H7 (cell line): ENCODE results near the gene EPC2. TPM values are rescaled to one million over a fixed set of nuclear protein-coding genes. Genes with fewer than 3 reads are reported as not detected.
"Not testable (repeated sequence)": the region's sequence is repeated elsewhere in the genome, so short reads cannot be mapped to it uniquely, and the experiment has no call there.

Experiments used
- DNase-seq: peaks from one replicate; pipeline ENCODE4 v3.0.0; 2012
- H3K27me3 ChIP-seq: 2 replicates; pipeline ENCODE4 v1.6.0; 2011; ENCODE audit warnings: mild to moderate bottlenecking, low read length; ENCODE audit not compliant: control insufficient read depth, insufficient read depth
- H3K36me3 ChIP-seq: replicated peaks from 2 replicates; pipeline ENCODE4 v1.5.1; 2011; ENCODE audit warnings: low read length; ENCODE audit not compliant: control insufficient read depth, insufficient read depth
- H3K4me3 ChIP-seq: 2 replicates; pipeline ENCODE4 v1.5.1; 2011; ENCODE audit warnings: low read depth, mild to moderate bottlenecking, control low read depth, low read length, moderate library complexity; ENCODE audit not compliant: insufficient read depth
- total RNA-seq: library from RNA; depleted of rRNA; stranded (reverse); fragments of >200 nt; shearing (Covaris generic); gene quantifications from 2 replicates; pipeline ENCODE4 v1.2.3, GENCODE V29; 2014

The EPC2 gene
- total RNA-seq, 1 experiment from 2014 or later = 9.5 TPM

GRCh38 chr2:148649936-148650335 lies 5.4 kb downstream of the EPC2 start:
- no peaks in the 10 kb centered on the region for H3K27me3 ChIP-seq
- no peak for DNase-seq
- no peak overlapping the region for H3K4me3 ChIP-seq
- no peaks in the 10 kb centered on the region for H3K36me3 ChIP-seq

- no peaks in the 10 kb centered on the region for H3K27me3 ChIP-seq
- no peak overlapping the region for H3K4me3 ChIP-seq
- no peaks in the 10 kb centered on the region for H3K36me3 ChIP-seq
- no peak for DNase-seq
Observed at GRCh38 chr2:148650881-148651280, 6.3 kb downstream of the EPC2 start.

DNA sequence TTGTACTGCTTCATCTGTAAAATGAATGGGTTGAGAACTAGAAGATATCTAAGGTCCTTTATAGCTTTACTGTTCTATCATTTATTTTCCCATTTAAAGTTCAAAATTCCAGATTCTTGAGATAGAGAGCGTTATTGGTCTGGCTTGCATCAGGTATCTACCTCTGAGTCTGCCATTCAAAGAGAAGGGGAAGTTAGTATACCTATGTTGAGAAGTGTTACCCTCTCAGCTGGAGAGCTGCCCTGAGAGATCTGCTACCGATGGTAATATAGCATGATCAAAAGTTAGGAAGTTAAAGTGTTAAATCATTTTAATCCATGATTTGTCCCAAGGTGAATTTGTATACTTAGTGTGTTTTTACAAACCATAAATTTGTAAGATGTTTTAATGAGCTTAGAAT lies 7.4 kb downstream of the EPC2 start:
- Histone ChIP-seq H3K27me3 (no peaks in the 10 kb centered on the region), H3K36me3 (no peaks in the 10 kb centered on the region), H3K4me3 (no peak overlapping the region)
- no peak for DNase-seq

- DNase-seq = no peak
- no peaks in the 10 kb centered on the region for H3K36me3 ChIP-seq
- no peaks in the 10 kb centered on the region for H3K27me3 ChIP-seq
- H3K4me3 ChIP-seq = no peak overlapping the region
Observed at GRCh38 chr2:148653437-148653836, 8.9 kb downstream of the EPC2 start.

DNA sequence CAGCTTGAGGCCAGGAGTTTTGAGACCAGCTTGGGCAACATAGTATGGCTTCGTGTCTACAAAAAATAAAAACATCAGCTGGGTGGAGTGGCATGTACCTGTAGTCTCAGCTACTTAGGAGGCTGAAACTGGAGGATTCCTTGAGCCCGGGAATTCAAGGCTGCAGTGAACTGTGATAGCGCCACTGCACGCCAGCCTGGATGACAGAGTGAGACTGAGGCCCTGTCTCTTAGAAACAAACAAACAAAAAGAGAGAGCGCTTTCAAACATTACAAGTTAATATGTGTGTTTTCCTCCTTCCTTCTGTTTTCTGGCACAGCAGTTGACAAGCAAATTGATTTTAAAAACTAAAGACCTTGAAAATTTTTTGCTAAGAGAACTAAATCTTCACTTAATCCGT lies 9.9 kb downstream of the EPC2 start:
- no peak for DNase-seq
- Histone ChIP-seq H3K4me3 (no peak overlapping the region), H3K27me3 (no peaks in the 10 kb centered on the region), H3K36me3 (no peaks in the 10 kb centered on the region)

DNA sequence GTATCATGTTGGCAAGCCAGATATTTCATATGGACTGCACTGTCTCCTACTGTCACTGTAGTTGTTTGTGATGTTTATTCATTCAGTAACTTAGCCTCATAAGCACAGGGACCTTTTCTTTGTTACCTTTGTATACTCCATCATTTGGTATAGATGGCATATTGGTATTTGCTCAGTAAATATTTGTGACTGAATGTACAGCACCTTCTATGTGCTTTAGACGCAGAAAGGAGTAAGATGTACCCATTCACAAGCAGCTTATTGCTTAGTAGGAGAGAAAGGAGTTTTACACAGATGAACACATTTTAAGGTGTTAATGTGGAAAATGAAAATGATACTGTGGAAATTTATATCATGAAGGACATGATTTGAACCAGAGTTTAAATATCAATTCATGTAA lies 12.0 kb downstream of the EPC2 start:
- DNase-seq = no peak
- Histone ChIP-seq H3K4me3 (no peak overlapping the region), H3K27me3 (no peaks in the 10 kb centered on the region), H3K36me3 (no peaks in the 10 kb centered on the region)

GRCh38 chr2:148658807-148659722 lies 14.5 kb downstream of the EPC2 start:
- no peak overlapping the region for H3K4me3 ChIP-seq
- H3K36me3 ChIP-seq = no peaks in the 10 kb centered on the region
- DNase-seq = no peak
- no peaks in the 10 kb centered on the region for H3K27me3 ChIP-seq

- H3K27me3 ChIP-seq = no peaks in the 10 kb centered on the region
- DNase-seq = no peak
- H3K36me3 ChIP-seq = no peaks in the 10 kb centered on the region
- no peak overlapping the region for H3K4me3 ChIP-seq
Observed at GRCh38 chr2:148660999-148661398, 16.4 kb downstream of the EPC2 start.

DNA sequence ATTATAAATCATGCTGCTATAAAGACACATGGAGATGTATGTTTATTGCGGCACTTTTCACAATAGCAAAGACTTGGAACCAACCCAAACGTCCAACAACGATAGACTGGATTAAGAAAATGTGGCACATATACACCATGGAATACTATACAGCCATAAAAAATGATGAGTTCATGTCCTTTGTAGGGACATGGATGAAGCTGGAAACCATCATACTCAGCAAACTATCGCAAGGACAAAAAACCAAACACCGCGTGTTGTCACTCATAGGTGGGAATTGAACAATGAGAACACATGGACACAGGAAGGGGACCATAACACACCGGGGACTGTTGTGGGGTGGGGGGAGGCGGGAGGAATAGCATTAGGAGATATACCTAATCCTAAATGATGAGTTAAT lies 17.8 kb downstream of the EPC2 start:
- DNase-seq, H3K4me3 ChIP-seq, H3K36me3 ChIP-seq, H3K27me3 ChIP-seq: not testable (repeated sequence)

GRCh38 chr2:148664229-148664628 lies 19.7 kb downstream of the EPC2 start:
- no peak overlapping the region for H3K4me3 ChIP-seq
- H3K36me3 ChIP-seq = no peaks in the 10 kb centered on the region
- DNase-seq = no peak
- H3K27me3 ChIP-seq = no peaks in the 10 kb centered on the region

GRCh38 chr2:148666555-148666954 lies 22.0 kb downstream of the EPC2 start:
- H3K27me3 ChIP-seq = no peaks in the 10 kb centered on the region
- no peak overlapping the region for H3K4me3 ChIP-seq
- DNase-seq = no peak
- no peaks in the 10 kb centered on the region for H3K36me3 ChIP-seq

- DNase-seq = no peak
- H3K36me3 ChIP-seq = no peaks in the 10 kb centered on the region
- no peaks in the 10 kb centered on the region for H3K27me3 ChIP-seq
- H3K4me3 ChIP-seq = no peak overlapping the region
Observed at GRCh38 chr2:148667113-148667836, 22.7 kb downstream of the EPC2 start.

GRCh38 chr2:148670773-148671172 lies 26.2 kb downstream of the EPC2 start:
- Histone ChIP-seq H3K36me3 (no peaks in the 10 kb centered on the region), H3K4me3 (no peak overlapping the region), H3K27me3 (no peaks in the 10 kb centered on the region)
- DNase-seq = no peak

DNA sequence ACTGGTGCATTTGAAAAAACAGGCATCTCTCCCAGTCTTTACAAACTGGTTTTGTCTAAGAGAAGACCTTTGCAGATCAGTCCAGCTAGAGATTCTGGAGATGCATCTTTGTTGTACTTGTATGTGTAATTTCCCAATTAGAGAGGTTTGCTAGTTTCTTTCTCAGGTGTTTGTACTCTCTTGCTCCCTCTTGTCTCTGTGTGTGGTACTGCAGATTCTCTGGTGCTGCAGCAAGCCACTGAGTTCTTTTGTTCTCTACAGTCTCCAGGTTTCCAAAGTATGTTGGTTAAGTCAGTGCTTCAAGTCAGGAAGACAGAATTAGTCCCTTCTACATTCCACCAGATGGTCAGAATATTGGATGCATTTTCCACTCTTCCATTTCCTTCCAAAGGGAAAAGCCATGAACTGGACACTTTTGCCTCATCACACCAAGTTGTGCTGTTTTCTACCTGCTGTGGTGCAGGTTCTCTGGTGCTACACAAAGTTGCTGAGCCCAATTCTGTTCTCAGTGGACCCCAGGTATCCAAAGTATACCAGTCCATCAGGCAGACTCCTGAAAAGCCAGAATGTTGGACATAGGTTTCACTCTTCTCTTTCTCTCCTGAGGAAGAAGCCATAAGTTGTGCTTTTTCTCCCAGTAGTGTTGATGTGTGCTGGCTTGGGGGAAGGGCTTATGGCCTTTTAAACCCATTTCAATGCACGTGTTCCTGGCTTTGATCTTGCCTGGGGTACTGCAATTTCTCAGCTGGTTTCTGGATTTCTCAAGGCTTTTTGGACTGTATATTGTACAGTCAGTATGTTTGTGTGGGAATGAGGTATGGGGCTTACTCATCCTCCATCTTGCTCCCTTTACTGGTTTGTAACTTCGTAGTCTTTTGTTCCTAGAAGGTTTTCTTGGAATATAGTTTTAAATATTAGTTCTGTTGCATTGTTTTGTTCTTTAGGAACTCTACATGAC lies 29.8 kb downstream of the EPC2 start:
- Histone ChIP-seq H3K4me3 (no peak overlapping the region), H3K36me3 (no peaks in the 10 kb centered on the region), H3K27me3 (no peaks in the 10 kb centered on the region)
- DNase-seq = peak; percentile 59
